Mucosa of descending colon (tissue), 3 donors: ENCODE measurements around the gene CGN. TPM values are rescaled to one million over a fixed set of nuclear protein-coding genes. Genes with fewer than 3 reads are reported as not detected.

Experiments used
- ATAC-seq: fragments of 200-7000 bp; cut with Tn5 transposase; one replicate; pipeline ENCODE4 v1.9.1; 2020; ENCODE audit warnings: mild to moderate bottlenecking, moderate library complexity
- DNase-seq, 3 donors: peaks; one replicate each; pipeline ENCODE4 v3.0.0-alpha.2; 2020
- H3K36me3 ChIP-seq: fragments of 200-600 bp; one replicate; pipeline ENCODE4 v1.8.0; 2021; ENCODE audit warnings: low read depth, mild to moderate bottlenecking
- H3K4me1 ChIP-seq: fragments of 200-600 bp; one replicate; pipeline ENCODE4 v1.8.0; 2021; ENCODE audit warnings: low read depth, mild to moderate bottlenecking
- H3K4me3 ChIP-seq: fragments of 200-600 bp; one replicate; pipeline ENCODE4 v1.8.0; 2021; ENCODE audit warnings: mild to moderate bottlenecking
- H3K9me3 ChIP-seq: fragments of 200-600 bp; one replicate; pipeline ENCODE4 v1.8.0; 2021; ENCODE audit warnings: mild to moderate bottlenecking
- CTCF ChIP-seq: fragments of 200-600 bp; IDR thresholded peaks from one replicate; pipeline ENCODE4 v1.8.0; 2022; ENCODE audit warnings: antibody characterized with exemption, mild to moderate bottlenecking
- intact Hi-C, 2 donors: fragments of 100-400 bp; cut with DNase I in 1 of 2; cut with micrococcal nuclease in 1 of 2; formaldehyde crosslinking; loops; one replicate each; pipeline versions ENCODE4 v1.11.0 to v1.11.1; 2022; cut with DNase I, micrococcal nuclease
- total RNA-seq, 3 donors: library from RNA; stranded (reverse); fragmentation: NEBNext Ultra II Directional in 2 of 3; extraction: Animal tissue kit (Norgen Biotek cat#: 25700) in 2 of 3; gene quantifications; one replicate each; pipeline versions ENCODE4 v1.2.1 to v1.2.4, GENCODE V29; 2021 to 2023
- donor health status: DM: no; HTN: no; CAD: no; lungs with moderate emphysema.
- donor health status: DM: no; HTN: no; CAD: no.
- donor health status: DM: no; HTN: yes; CAD: no.

The CGN gene
- total RNA-seq, 3 donors from 2014 or later = 125 to 247 (median 187) TPM

- intact Hi-C loops = no loop called here
- ATAC-seq (no peak), DNase-seq (no peak)
- Histone ChIP-seq H3K36me3 (no peaks in the 10 kb centered on the region), H3K9me3 (no peaks in the 10 kb centered on the region), H3K4me3 (no peak overlapping the region), H3K4me1 (no peaks in the 10 kb centered on the region)
- no peak for TF ChIP-seq CTCF
Measured at GRCh38 chr1:151493042-151493441, 18.1 kb upstream of the CGN start.

GRCh38 chr1:151494741-151495281 is 16.4 kb upstream of the CGN start:
- DNase-seq (no peak), ATAC-seq (peak; percentile 68)
- no peak for TF ChIP-seq CTCF
- intact Hi-C loops = no loop called here
- H3K4me3 ChIP-seq = no peak overlapping the region
- no peaks in the 10 kb centered on the region for H3K36me3 ChIP-seq
- H3K4me1 ChIP-seq = no peaks in the 10 kb centered on the region
- no peaks in the 10 kb centered on the region for H3K9me3 ChIP-seq

GRCh38 chr1:151495316-151495715 is 15.9 kb upstream of the CGN start:
- intact Hi-C loops = no loop called here
- no peak for ATAC-seq

GRCh38 chr1:151499365-151499764 is 11.8 kb upstream of the CGN start:
- H3K36me3 ChIP-seq = no peaks in the 10 kb centered on the region
- H3K4me3 ChIP-seq = no peak overlapping the region
- no peaks in the 10 kb centered on the region for H3K9me3 ChIP-seq
- no peak for TF ChIP-seq CTCF
- H3K4me1 ChIP-seq = peaks cover 17% of the 10 kb centered on the region
- DNase-seq (peak in 1 of 3 donors; percentile 29), ATAC-seq (peak; percentile 77)
- intact Hi-C loops = no loop called here

More at GRCh38 chr1:151495316-151495715, 15.9 kb upstream of the CGN start:
- H3K36me3 ChIP-seq = no peaks in the 10 kb centered on the region
- DNase-seq = no peak
- no peak overlapping the region for H3K4me3 ChIP-seq
- peaks cover under 1% of the 10 kb centered on the region for H3K4me1 ChIP-seq
- no peak for TF ChIP-seq CTCF
- no peaks in the 10 kb centered on the region for H3K9me3 ChIP-seq

GRCh38 chr1:151499930-151500329 is 11.3 kb upstream of the CGN start:
- Histone ChIP-seq H3K4me3 (no peak overlapping the region), H3K4me1 (peaks cover 17% of the 10 kb centered on the region), H3K36me3 (no peaks in the 10 kb centered on the region), H3K9me3 (no peaks in the 10 kb centered on the region)
- DNase-seq (no peak), ATAC-seq (peak; percentile 75)
- no peak for TF ChIP-seq CTCF
- intact Hi-C loops = no loop called here

GRCh38 chr1:151501474-151501873 is 9.7 kb upstream of the CGN start:
- ATAC-seq (peak; percentile 75), DNase-seq (peak in 1 of 3 donors; percentile 39)
- intact Hi-C loops = no loop called here
- no peak for TF ChIP-seq CTCF
- peaks cover 17% of the 10 kb centered on the region for H3K4me1 ChIP-seq
- H3K9me3 ChIP-seq = no peaks in the 10 kb centered on the region
- H3K4me3 ChIP-seq = no peak overlapping the region
- no peaks in the 10 kb centered on the region for H3K36me3 ChIP-seq
